Activated CD8-positive, alpha-beta memory T cell treated with anti-CD3 and anti-CD28 coated beads for 48 hours (primary cell): ENCODE results near the gene CCDC83.
"Not testable (repeated sequence)": the region's sequence is repeated elsewhere in the genome, so short reads cannot be mapped to it uniquely, and the experiment has no call there.

Experiments
- DNase-seq, 3 experiments: peaks; one replicate each; pipeline ENCODE4 v3.0.0-alpha.2; 2020; ENCODE audit warnings: low read depth in 2 of 3, low spot score in 2 of 3

CCDC83 gene

DNA sequence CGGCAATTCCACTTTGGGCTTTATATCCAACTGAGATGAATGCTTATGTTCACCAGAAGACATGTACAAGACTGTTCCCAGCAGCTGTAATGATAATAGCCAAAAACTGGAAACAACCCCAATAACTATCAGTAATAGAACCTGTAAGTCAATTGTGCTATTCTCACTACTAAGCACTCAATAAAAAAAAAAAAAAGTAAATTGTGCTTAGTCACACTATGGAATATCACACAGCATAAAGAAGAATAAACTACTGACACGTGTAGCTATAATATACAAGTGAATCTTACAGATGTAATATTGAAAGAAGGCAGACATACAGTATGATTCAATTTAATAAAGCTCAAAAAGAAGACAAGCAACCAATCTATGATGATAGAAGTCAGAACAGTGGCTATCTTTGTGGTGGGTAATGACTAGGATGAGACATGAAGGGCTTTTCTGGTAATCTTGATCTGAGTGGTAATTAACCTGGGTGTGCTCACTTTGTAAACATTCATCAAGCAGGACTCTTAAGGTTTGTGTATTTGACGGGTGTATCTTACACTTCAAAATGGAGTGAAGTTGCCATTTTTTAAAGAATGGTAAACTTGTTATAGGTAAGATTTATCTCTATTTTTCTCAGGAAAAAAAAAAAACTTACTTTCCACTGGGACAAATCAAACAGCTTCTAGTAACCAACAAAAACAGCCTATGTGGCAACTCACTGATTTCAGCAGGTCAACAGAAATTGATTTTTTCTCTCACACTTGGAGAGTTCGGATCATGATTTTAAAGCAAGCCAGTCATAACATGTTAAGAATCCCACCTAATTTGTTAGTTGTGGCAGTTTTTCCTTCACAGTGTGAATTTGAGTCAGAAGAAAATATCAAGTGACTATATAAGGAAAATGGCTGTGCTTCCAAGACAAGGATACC lies 84.2 kb downstream of the CCDC83 start:
- no peak for DNase-seq

DNA sequence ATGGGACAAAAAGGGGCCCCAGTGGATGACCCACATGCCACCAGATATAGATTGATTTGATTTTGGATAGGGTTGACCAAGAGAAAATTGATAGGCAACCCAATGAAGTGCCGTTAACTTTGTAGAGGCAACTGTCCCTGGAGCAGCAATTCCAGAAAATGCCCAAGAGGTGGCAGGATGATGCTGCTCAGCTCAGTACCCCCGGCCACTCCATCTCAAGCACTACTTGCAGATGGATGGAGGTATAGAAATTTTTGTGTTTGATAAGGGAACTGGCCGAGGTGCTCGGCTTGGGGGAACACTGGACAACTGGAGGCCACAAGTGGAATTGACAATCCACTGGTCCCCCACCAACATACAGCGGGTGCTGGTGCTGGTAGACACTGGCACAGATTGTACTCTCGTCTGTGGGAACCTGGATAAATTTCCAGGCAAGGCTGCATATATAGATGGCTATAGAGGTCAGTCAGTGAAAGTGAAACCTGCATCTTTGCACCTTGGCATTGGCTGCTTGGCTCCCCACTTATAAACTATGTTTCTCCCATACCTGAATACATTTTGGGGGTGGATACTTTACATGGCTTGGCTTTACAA lies 86.3 kb downstream of the CCDC83 start:
- DNase-seq, result no peak

DNA sequence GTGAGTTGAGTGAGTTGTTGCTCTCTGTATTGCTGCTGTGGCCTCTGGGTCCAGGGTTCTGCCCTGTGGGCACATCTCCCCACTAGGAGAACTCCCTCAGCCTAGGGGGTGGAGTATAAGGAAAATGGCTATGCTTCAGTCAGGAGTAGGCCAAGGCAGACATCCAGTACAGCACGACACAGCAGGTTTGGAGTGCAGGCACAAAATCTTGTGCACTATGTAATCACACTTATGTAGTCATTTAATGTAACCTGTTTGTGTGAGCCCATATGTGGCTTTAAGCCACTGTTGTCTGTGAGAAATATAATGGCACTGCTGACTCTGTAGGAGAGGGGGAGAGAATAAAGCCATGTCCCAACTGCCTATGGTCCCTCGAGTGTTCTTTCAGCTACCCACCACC lies 90.1 kb downstream of the CCDC83 start:
- no peak for DNase-seq

DNA sequence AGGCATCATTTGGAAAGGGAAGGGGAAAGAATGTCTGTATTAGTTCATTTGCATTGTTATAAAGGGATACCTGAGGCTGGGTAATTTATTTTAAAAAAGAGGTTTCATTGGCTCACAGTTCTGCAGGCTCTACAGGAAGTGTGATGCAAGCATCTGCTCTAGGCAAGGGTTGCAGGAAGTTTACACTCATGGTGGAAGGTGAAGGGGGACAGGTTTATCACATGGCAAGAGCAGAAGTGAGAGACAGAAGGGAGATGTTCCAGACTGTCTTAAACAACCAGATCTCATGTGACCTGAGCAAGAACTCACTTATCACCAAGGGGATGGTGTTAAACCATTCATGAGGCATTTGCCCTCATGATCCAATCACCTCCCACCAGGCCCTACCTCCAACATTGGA lies 90.6 kb downstream of the CCDC83 start:
- DNase-seq, result no peak

DNA sequence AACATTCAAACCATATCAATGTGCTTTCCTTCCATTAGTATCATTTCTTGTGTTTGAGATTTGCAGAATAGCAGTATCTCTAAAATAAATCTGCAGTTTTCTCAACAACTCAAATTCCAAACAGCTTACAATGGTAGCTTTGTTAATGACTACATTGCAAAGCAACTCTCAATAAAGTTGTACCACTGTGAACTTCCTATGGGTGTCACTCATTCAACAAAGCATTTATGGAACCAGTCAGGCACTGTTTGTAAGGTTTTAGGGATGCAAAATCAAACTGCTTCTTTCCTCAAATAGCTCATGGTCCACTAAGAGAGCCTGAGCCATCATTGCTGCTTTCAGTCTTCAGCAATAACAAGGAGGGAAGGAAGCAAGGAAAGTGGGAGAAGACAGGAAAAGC lies 91.0 kb downstream of the CCDC83 start:
- DNase-seq, result no peak

DNA sequence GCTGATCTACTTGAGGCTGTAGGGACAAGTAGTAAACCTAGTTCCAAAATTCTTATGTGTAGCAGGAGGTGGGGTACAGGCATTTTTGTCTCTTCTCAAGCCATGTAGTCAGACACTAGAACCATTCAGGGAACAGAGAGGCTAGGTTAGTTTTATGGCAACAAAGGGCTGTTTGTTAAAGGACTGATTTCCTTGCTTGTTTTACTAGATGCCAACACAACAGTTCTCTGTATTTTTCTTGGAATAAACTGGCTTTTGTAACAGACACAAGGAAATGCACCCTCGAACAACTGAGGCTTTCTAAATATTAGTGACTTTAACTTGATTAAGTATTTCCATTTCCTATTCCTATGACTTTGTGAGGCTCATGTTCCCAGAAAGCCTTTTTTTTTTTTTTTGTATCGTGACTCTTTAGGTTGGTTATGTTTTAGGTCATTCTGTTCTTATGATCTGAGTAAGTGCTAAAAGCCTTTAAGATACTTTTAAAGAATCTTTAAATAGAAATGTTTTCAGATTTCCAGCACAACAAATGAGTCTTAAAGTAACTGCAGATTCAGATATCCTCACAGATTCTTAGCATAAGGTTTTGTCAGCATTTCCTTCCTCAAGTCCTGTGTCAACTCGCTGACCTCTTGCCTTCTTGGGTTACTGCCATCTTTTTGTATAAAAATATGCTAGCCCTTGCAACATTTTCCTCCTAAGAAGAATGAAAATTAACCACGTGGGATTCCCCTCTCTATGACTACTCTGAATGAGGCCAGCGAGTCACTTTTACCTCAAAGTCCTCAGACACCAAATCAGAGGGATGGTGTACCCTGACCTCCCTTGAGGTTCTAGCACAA lies 92.5 kb downstream of the CCDC83 start:
- no peak for DNase-seq

DNA sequence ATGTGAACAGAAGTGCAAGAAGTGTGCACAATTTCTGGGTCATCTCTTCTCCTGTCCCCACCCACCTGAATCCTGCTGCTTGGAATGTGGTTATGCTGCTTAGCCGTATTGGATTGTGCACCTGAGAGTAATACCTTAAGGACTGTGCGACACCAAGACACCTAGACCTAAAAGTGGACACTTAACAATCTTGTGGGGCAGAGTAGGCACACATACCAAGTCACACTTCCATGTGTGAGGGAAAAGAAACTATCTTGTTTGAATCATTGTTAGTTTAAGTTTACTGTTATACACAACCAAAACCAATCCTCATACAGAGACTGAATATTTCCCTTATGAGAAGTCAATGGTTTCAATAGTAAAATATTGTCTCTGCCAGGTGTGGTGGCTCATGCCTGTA lies 93.7 kb downstream of the CCDC83 start:
- no peak for DNase-seq

DNA sequence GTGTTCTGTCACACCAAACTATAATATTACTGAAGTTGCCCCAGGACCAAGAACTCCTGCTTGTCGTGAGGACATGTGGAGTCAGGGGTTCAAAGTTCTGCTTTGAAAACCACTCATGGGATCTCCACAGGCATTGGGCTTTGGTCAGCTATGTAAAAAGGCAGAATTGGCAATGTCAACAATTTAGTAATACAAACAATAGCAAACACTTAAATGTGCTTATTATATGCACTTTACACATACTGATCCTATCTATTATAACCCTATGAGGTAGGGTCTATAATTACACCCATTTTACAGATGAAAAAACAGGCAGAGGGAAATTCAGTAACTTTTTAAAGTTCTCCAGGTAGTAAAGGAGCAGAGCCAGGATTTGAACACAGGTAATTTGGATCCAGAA lies 94.6 kb downstream of the CCDC83 start:
- no peak for DNase-seq

DNA sequence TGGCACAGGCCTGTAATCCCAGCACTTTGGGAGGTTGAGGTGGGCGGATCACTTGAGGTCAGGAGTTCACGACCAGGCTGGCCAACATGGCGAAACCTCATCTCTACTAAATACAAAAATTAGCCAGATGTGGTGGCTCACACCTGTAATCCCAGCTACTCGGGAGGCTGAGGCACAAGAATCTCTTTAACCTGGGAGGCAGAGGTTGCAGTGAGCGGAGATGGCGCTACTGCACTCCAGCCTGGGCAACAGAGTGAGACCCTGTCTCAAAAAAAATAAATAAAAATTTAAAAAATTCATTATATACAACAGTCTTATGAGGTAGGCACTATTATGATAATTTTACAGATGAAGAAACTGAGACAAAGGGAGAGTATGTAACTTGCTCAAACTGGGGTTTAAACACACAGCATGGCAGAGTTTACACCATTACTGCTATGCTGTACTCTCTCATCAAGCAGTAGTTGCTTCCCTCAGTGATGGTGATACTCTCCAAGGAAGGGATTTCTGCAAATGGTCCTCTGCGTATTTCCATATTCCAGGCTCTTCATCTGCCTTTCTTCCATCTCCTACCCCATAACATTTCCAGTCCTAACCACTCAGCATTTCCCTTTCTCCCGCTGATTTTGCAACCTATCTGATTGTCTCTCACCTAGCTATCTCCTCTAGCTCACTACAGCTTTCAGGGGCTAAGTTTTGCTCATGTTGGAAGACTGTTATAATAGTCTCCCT lies 95.3 kb downstream of the CCDC83 start:
- no peak for DNase-seq

DNA sequence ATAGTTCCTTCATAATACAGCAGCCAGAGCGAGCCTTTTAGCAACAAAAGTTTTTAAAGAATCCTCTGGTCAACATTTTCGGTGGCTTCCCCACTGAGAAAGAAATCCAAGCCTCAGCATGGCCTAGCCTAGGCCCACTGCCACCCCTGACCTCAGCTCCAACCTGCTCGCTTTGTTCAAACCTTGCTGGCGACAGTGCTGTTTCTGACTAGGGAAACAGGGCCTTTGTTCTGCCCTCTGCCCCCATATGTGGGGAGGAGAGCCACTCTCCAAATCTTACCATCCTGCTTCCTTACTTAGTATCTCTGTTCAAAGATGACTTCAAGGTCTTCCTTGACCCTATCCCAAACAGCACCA lies 95.8 kb downstream of the CCDC83 start:
- DNase-seq, result no peak

DNA sequence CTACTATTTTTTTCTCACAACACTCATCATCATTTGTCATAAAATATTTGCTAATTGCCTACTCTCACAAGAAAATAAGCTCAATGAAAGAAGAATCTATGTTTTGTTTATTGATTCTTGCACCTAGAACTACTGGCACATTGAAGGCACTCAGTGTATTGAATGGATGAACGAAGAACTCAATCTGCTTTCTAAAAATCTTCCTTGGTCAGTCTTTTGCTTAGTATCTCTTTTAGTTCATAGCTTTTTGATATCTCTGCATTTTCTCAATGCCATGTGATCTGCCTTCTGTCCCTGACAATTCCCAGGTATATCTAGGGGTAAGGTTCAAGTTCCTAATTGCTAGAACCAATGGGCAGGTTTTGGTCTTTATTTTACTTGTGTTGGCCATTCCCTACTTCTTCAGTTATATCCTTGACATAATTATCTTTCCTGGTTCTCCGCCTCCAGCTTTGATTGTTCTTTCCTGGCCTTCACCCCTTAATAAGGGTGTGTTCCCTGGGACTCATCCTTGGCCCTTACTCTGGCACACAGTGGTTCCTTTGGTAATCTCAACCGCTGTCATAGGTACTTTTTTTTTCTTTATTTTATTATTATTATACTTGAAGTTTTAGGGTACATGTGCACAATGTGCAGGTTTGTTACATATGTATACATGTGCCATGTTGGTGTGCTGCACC lies 96.4 kb downstream of the CCDC83 start:
- DNase-seq, result no peak

DNA sequence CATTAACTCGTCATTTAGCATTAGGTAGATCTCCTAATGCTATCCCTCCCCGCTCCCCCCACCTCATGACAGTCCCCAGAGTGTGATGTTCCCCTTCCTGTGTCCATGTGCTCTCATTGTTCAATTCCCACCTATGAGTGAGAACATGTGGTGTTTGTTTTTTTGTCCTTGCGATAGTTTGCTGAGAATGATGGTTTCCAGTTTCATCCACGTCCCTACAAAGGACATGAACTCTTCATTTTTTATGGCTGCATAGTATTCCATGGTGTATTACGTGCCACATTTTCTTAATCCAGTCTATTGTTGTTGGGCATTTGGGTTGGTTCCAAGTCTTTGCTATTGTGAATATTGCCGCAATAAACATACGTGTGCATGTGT lies 96.9 kb downstream of the CCDC83 start:
- DNase-seq, result not testable (repeated sequence)

DNA sequence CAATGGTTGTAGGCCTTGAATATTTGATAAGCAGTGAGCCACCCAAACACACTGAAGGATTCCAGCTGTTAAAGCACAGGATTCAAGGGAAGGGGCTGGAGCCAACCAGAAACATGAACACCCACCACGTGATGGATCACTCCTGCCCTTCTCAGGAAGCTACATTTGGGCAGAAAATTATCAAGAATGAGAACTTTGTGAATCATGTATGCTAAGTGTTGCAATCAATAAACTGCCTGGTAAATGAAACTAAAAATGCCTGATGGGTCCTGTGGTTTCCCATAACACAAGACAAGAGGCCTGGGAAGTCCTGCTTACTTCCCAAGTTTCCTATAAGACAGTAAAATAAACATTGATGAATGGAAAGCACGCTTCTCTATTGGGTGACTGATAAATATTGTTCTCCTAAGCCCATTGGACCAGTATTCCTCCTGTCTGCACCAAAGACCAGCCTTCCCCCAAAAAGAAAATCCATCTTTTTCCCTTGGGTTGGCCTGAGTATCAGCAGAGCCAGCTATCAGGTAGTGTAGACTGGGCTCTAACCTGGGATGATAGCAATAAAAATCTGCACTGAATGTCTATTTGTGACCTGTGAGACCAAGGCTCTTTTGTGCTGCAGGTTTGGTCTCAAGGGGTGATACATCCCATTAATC lies 98.4 kb downstream of the CCDC83 start:
- DNase-seq, result no peak

DNA sequence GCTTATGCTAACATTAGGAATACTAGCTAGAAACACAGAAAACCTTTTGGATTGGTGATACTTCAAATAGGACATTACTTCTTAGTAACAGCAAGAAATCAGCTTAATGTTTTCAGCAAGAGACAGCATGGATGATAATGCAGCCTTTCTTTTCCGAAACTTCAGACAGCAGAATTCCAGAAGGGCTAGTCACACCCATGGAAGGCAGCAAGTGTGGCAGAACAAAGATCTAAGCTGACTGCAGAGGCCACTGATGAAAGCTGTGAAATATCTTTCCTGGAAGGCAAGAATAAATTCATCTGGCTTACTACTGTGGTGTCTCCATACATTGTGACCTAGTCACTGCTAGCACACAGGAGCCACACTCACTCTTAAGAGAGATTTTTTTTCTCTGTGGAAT lies 100.3 kb downstream of the CCDC83 start:
- no peak for DNase-seq

DNA sequence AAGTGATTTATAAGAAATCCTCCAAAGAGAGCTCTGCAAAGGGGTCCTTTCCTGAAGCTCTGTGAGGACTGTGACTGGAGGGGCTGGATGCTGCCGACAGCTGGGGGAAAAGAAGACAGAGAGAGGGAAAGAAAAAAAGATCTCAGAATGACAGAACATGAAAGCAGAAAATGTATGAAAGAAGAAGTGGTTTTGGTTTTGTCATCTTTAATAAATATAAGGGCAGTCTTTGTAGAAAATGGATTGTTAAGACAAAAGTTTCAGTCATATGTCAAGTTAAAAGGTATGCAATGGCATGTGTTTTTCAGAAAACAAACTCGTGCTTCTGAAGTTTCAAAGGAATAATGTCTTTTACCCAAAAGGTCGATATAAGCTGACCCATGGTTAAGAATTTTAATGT lies 105.5 kb downstream of the CCDC83 start:
- no peak for DNase-seq

DNA sequence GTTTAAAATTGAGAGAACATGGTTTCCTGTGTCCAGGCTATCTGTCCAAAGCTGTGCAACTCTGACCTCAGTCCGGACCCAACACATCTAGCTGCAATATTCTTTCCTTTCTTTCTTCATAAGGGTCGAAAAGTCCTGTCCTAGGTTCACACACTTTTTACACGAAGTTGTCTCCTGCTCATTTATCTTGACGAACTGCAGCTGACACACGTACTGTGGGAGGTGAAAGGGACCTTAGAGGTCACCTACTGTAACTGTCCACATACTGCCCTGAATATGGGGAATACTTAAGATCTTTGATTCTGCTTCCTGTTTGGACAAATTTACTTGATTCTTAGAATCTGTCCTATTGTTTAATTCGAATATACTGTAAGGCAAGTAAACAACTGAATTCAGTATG lies 105.9 kb downstream of the CCDC83 start:
- DNase-seq, result no peak

DNA sequence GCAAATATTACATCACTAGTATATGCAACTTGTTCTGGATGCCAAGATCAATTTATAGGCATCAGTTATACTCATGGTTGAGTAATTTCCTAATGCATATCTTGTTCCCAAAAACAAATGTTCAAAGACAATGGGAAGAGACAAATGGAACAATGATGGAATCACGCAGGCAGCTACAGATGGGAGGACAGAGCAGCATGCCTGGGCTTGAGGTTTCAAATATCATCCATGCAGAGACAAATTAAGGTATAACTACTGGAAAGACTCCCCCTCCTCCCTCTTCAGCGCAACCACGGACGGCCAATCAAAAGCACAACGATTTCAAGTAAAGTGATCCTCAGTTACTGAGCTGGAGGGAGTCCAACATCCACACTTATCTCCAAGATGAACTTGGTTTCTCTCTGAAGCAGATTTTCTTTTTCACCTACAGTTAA lies 106.8 kb downstream of the CCDC83 start:
- DNase-seq, result no peak

DNA sequence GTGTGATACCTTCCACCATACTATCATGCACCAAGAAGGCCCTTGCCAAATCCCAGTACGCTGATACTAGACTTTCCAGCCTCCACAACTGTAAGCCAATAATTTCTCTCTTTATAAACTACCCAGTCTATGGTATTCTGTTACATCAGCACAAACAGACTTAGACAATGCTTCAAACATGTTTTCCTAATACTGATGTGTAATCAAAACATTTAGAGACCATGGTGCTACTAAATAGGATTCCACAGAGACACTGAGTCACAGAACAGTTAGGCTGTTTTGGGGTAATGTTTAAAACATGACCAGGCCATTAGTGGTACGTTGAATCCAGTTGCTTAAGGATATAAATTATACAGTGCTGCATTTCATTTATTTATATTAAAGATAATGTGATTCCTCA lies 110.0 kb downstream of the CCDC83 start:
- no peak for DNase-seq

DNA sequence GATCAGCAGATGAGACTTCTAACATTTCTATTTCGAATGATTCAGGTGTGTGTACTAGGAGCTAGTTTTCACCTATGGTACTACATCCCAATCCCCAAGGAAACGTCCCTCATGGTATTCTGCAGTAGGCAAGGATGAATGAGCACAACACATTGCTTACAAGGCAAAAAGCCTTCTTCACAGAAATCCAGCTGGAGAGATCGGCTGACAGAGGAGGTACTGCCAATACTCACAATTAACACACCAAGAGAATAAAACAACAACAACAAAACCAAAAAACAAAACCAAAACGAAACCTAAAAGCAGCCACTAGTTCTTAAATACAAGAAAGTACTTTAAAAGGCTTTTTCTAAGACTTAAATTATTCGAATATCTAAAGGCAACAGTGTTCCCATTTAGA lies 112.3 kb downstream of the CCDC83 start:
- no peak for DNase-seq
